Smooth muscle cell (in vitro differentiated cells): Measurements from ENCODE around the gene BDH1. TPM values are rescaled to one million over a fixed set of nuclear protein-coding genes. Genes with fewer than 3 reads are reported as not detected.
A peak's percentile ranks its signal among the peaks of the same experiment; 100 is the strongest.

Experiments used
- DNase-seq: peaks from one replicate; lab custom pipeline; 2025; ENCODE audit not compliant: unreplicated experiment; lab: John Stamatoyannopoulos, UW
- H2AFZ ChIP-seq: fragments of 200-600 bp; sonication (generic); 2 replicates; pipeline ENCODE4 v1.6.0; 2016; ENCODE audit warnings: antibody characterized with exemption, low read depth, mild to moderate bottlenecking
- H3F3A ChIP-seq: fragments of 200-600 bp; sonication (generic); 2 replicates; pipeline ENCODE4 v1.6.0; 2017; ENCODE audit warnings: antibody characterized with exemption, low read depth
- H3K27ac ChIP-seq: fragments of 200-600 bp; sonication (generic); 2 replicates; pipeline ENCODE4 v1.5.1; 2016; ENCODE audit warnings: low read depth, mild to moderate bottlenecking
- H3K27me3 ChIP-seq: fragments of 200-600 bp; sonication (generic); 2 replicates; pipeline ENCODE4 v1.6.1; 2016; ENCODE audit warnings: low read depth, mild to moderate bottlenecking
- H3K36me3 ChIP-seq: fragments of 200-600 bp; sonication (generic); 2 replicates; pipeline ENCODE4 v1.5.1; 2016; ENCODE audit warnings: low read depth
- H3K4me1 ChIP-seq: fragments of 200-600 bp; sonication (generic); 2 replicates; pipeline ENCODE4 v1.5.1; 2016; ENCODE audit warnings: low read depth
- H3K4me2 ChIP-seq: fragments of 200-600 bp; sonication (generic); 2 replicates; pipeline ENCODE4 v1.6.0; 2016; ENCODE audit warnings: mild to moderate bottlenecking
- H3K4me3 ChIP-seq: fragments of 200-600 bp; sonication (generic); 2 replicates; pipeline ENCODE4 v1.5.1; 2016; ENCODE audit warnings: mild to moderate bottlenecking
- H3K79me2 ChIP-seq: fragments of 200-600 bp; sonication (generic); 2 replicates; pipeline ENCODE4 v1.6.0; 2016; ENCODE audit warnings: low read depth, mild to moderate bottlenecking
- H3K9ac ChIP-seq: fragments of 200-600 bp; sonication (generic); 2 replicates; pipeline ENCODE4 v1.6.0; 2016; ENCODE audit warnings: low read depth
- H3K9me3 ChIP-seq: fragments of 200-600 bp; sonication (generic); replicated peaks from 2 replicates; pipeline ENCODE4 v1.5.1; 2016; ENCODE audit warnings: low read depth
- H4K20me1 ChIP-seq: fragments of 200-600 bp; sonication (generic); 2 replicates; pipeline ENCODE4 v1.6.0; 2016; ENCODE audit warnings: low read depth
- CTCF ChIP-seq: fragments of 200-600 bp; sonication (generic); IDR thresholded peaks from 2 replicates; pipeline ENCODE4 v1.5.1; 2017; ENCODE audit warnings: borderline replicate concordance, mild to moderate bottlenecking, antibody characterized with exemption; ENCODE audit not compliant: insufficient read depth, poor library complexity, severe bottlenecking
- WGBS: methylation state at CpG from one replicate; pipeline ENCODE4 v1.1.7; 2016; ENCODE audit warnings: low lambda C conversion rate; 5-methylcytosine and 5-hydroxymethylcytosine counted together
- polyA plus RNA-seq: library from polyadenylated mRNA; unstranded; fragments of >200 nt; fragmentation: Nextera tagmentation; extraction: Ambion mirVana; gene quantifications from 2 replicates; pipeline ENCODE4 v1.2.1, GENCODE V29; 2016
- total RNA-seq: library from RNA; depleted of rRNA; stranded (reverse); fragments of >200 nt; gene quantifications from 2 replicates; pipeline ENCODE4 v1.2.3, GENCODE V29; 2014

The BDH1 gene
- total and polyA plus RNA-seq, 2 experiments from 2014 or later = 4.0 to 7.2 TPM

GRCh38 chr3:197507081-197507480 is 48.7 kb downstream of the BDH1 start:
- H3K4me3 ChIP-seq = no peak overlapping the region
- no peaks in the 10 kb centered on the region for H4K20me1 ChIP-seq
- no peak overlapping the region for H3K4me2 ChIP-seq
- 68% methylated on average over 8 of the region's 8 CpGs for WGBS
- peaks cover 3% of the 10 kb centered on the region for H3K4me1 ChIP-seq
- no peaks in the 10 kb centered on the region for H3K27me3 ChIP-seq
- H3K79me2 ChIP-seq = no peaks in the 10 kb centered on the region
- no peak overlapping the region for H2AFZ ChIP-seq
- H3K27ac ChIP-seq = no peak overlapping the region
- no peak for DNase-seq
- no peak overlapping the region for H3K9ac ChIP-seq
- TF ChIP-seq CTCF = no peak
- H3F3A ChIP-seq = peaks cover 9% of the 10 kb centered on the region
- H3K36me3 ChIP-seq = no peaks in the 10 kb centered on the region
- no peaks in the 10 kb centered on the region for H3K9me3 ChIP-seq

GRCh38 chr3:197505796-197506548 is 49.8 kb downstream of the BDH1 start:
- Histone ChIP-seq H4K20me1 (no peaks in the 10 kb centered on the region), H2AFZ (no peak overlapping the region), H3K79me2 (no peaks in the 10 kb centered on the region), H3F3A (peaks cover 9% of the 10 kb centered on the region), H3K9ac (no peak overlapping the region), H3K4me1 (peaks cover 3% of the 10 kb centered on the region), H3K4me3 (no peak overlapping the region), H3K27ac (no peak overlapping the region), H3K27me3 (no peaks in the 10 kb centered on the region), H3K4me2 (peak overlapping the region; percentile 20), H3K36me3 (no peaks in the 10 kb centered on the region), H3K9me3 (no peaks in the 10 kb centered on the region)
- WGBS = 60% methylated on average over 24 of the region's 24 CpGs
- no peak for DNase-seq
- no peak for TF ChIP-seq CTCF

GRCh38 chr3:197504641-197505121 is 51.1 kb downstream of the BDH1 start:
- H3K27ac ChIP-seq = no peak overlapping the region
- H2AFZ ChIP-seq = no peak overlapping the region
- H3K79me2 ChIP-seq = no peaks in the 10 kb centered on the region
- WGBS = 30% methylated on average over 15 of the region's 15 CpGs
- peaks cover 9% of the 10 kb centered on the region for H3F3A ChIP-seq
- H3K9ac ChIP-seq = no peak overlapping the region
- H3K4me1 ChIP-seq = peaks cover 3% of the 10 kb centered on the region
- H3K9me3 ChIP-seq = no peaks in the 10 kb centered on the region
- TF ChIP-seq CTCF = no peak
- no peaks in the 10 kb centered on the region for H4K20me1 ChIP-seq
- H3K4me2 ChIP-seq = peak overlapping the region; percentile 61
- H3K36me3 ChIP-seq = no peaks in the 10 kb centered on the region
- no peak for DNase-seq
- H3K4me3 ChIP-seq = no peak overlapping the region
- no peaks in the 10 kb centered on the region for H3K27me3 ChIP-seq

GRCh38 chr3:197504229-197504628 is 51.5 kb downstream of the BDH1 start:
- H3K4me2 ChIP-seq = peak overlapping the region; percentile 61

More at GRCh38 chr3:197504229-197504628, 51.5 kb downstream of the BDH1 start:
- no peak overlapping the region for H3K27ac ChIP-seq
- no peaks in the 10 kb centered on the region for H4K20me1 ChIP-seq
- WGBS = 73% methylated on average over 7 of the region's 7 CpGs
- peaks cover 9% of the 10 kb centered on the region for H3F3A ChIP-seq
- H3K9me3 ChIP-seq = no peaks in the 10 kb centered on the region
- no peak overlapping the region for H2AFZ ChIP-seq
- H3K4me3 ChIP-seq = no peak overlapping the region
- peaks cover 3% of the 10 kb centered on the region for H3K4me1 ChIP-seq
- no peak for DNase-seq
- TF ChIP-seq CTCF = no peak
- no peaks in the 10 kb centered on the region for H3K36me3 ChIP-seq
- H3K27me3 ChIP-seq = no peaks in the 10 kb centered on the region
- H3K79me2 ChIP-seq = no peaks in the 10 kb centered on the region
- H3K9ac ChIP-seq = no peak overlapping the region
